ENCODE data around the gene SMR3A.

DNA sequence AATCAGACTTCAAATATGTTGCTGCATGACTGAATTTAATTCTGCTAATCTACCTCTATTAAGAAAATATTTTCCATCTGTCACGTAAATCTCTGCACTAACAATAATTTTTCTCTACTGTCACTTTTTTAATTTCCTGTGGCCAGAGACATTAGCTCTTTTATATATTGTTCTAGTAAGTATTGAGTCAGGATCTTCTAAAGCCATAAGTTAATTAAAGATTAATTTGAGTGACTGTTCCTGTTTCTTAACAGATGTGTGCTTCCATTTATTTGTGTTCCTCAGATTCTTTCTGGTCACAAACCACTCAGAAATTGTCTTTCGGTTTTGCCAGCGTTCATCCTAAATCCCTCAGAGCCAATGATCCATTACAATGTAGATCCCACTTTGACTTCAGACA lies 20.0 kb downstream of the SMR3A start:
- no peak for TF ChIP-seq CTCF (conservative IDR thresholded peaks at IDR 0.05; ENCODE audit: low read depth, low read length)
- no peak for TF ChIP-seq EZH2 (IDR thresholded peaks at IDR 0.05; ENCODE audit: borderline replicate concordance, low read depth, low read length, poor library complexity, severe bottlenecking)
